Erythroblast (primary cell): ENCODE results near the gene TEX36.

Experiments
- GATA1 ChIP-seq: IDR thresholded peaks from 2 replicates; pipeline ENCODE4 v1.6.1; 2011; ENCODE audit warnings: low read depth, mild to moderate bottlenecking, control low read depth, low read length, moderate library complexity
- POLR2A ChIP-seq: IDR thresholded peaks from 2 replicates; pipeline ENCODE4 v1.6.1; 2011; ENCODE audit warnings: mild to moderate bottlenecking, low read length

DNA sequence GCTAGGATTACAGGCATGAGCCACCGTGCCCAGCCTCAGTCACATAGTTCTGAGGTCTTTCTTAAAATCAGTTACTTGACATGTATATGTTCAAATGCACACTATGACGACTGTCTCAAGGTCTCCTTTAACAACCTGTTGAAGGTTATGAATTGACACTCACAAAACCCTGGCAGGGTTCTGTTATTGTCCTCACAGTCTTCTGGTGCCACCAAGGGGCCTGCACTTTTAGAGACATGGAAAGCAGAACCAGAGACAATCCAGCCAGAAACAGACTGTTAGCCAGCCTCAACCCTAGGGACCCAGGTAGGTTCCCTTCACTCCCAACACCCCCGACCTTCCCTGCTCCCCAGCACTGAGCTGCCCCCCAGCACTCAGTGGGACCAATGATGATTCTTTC is 26.4 kb downstream of the TEX36 start:
- TF ChIP-seq POLR2A (no peak), GATA1 (no peak)
